Endothelial cell of umbilical vein (primary cell): Measurements from ENCODE around the gene MGAT4A. TPM values are rescaled to one million over a fixed set of nuclear protein-coding genes. Genes with fewer than 3 reads are reported as not detected.
A peak's percentile ranks its signal among the peaks of the same experiment; 100 is the strongest.

Source experiments
- BruUV-seq: library from RNA; stranded (reverse); fragments of 400-500 nt; replicated peaks from 2 replicates; lab custom pipeline; 2021; lab: Mats Ljungman, UMichigan
- CTCF ChIA-PET: fragments of 300-600, 350-600 bp; sonication (Branson Sonifier 250); formaldehyde crosslinking; loops from one replicate; lab custom pipeline; 2021; ENCODE audit warnings: antibody characterized with exemption, inconsistent platforms; lab: Charles Lee
- POLR2A ChIA-PET: fragments of 300-600, 350-600 bp; sonication (Branson Sonifier 250); formaldehyde crosslinking; loops from one replicate; lab custom pipeline; 2021; ENCODE audit warnings: antibody characterized with exemption, inconsistent platforms; lab: Charles Lee
- DNase-seq: peaks from one replicate; pipeline ENCODE4 v3.0.0-alpha.2; 2011; ENCODE audit warnings: low read depth, low spot score
- FAIRE-seq: peaks from 2 replicates; lab custom pipeline; 2011; peaks lifted over from hg19 to GRCh38; lab: Jason Lieb, UNC
- H2AFZ ChIP-seq: 2 replicates; pipeline ENCODE4 v1.6.0; 2012; ENCODE audit warnings: low read depth, low read length, control low read depth, inconsistent platforms
- H3K27ac ChIP-seq: 2 replicates; pipeline ENCODE4 v1.5.1; 2011; ENCODE audit warnings: low read depth, mild to moderate bottlenecking, control low read depth, low read length, moderate library complexity; ENCODE audit not compliant: insufficient read depth
- H3K27me3 ChIP-seq, 2 experiments: 2 replicates each; pipeline versions ENCODE4 v1.6.0 to v1.6.1; 2011; ENCODE audit warnings: low read length in 2 of 2, mixed read lengths in 1 of 2; ENCODE audit not compliant: control insufficient read depth in 2 of 2, insufficient read depth in 2 of 2
- H3K36me3 ChIP-seq, 2 experiments: 2 replicates in 1 of 2; 3 replicates in 1 of 2; pipeline ENCODE4 v1.5.1; 2011; ENCODE audit warnings: low read length in 2 of 2, mild to moderate bottlenecking in 1 of 2, moderate library complexity in 1 of 2; ENCODE audit not compliant: control insufficient read depth in 2 of 2, insufficient read depth in 2 of 2; ENCODE audit errors: extremely low read depth in 1 of 2
- H3K4me1 ChIP-seq: 3 replicates; pipeline ENCODE4 v1.5.1; 2011; ENCODE audit warnings: mild to moderate bottlenecking, low read length; ENCODE audit not compliant: control insufficient read depth, insufficient read depth; ENCODE audit errors: extremely low read depth
- H3K4me2 ChIP-seq: 2 replicates; pipeline ENCODE4 v1.6.1; 2011; ENCODE audit warnings: low read length, control low read depth, mixed read lengths; ENCODE audit not compliant: insufficient read depth
- H3K4me3 ChIP-seq, 3 experiments: fragments of 200-600 bp in 1 of 3; sonication (generic), shearing (Covaris generic) in 1 of 3; replicated peaks in 1 of 3; 2 replicates each; pipeline ENCODE4 v1.5.1; 2011 to 2016; ENCODE audit warnings: control low read depth in 3 of 3, low read length in 3 of 3, mild to moderate bottlenecking in 2 of 3, inconsistent platforms in 1 of 3, low read depth in 1 of 3, moderate library complexity in 1 of 3; ENCODE audit not compliant: insufficient read depth in 1 of 3
- H3K79me2 ChIP-seq: 2 replicates; pipeline ENCODE4 v1.6.0; 2012; ENCODE audit warnings: low read length, inconsistent platforms; ENCODE audit not compliant: control insufficient read depth, insufficient read depth
- H3K9ac ChIP-seq: replicated peaks from 2 replicates; pipeline ENCODE3; 2011; ENCODE audit warnings: low read length, control low read depth; ENCODE audit not compliant: insufficient read depth; ENCODE audit errors: extremely low read depth
- H3K9me1 ChIP-seq: replicated peaks from 3 replicates; pipeline ENCODE4 v1.6.0; 2011; ENCODE audit warnings: mild to moderate bottlenecking, low read length; ENCODE audit not compliant: control insufficient read depth, insufficient read depth; ENCODE audit errors: extremely low read depth
- H3K9me3 ChIP-seq: replicated peaks from 2 replicates; pipeline ENCODE4 v1.5.1; 2012; ENCODE audit warnings: low read length, inconsistent platforms; ENCODE audit not compliant: control insufficient read depth, insufficient read depth
- H4K20me1 ChIP-seq: replicated peaks from 2 replicates; pipeline ENCODE3; 2011; ENCODE audit warnings: mild to moderate bottlenecking, low read length; ENCODE audit not compliant: control insufficient read depth, insufficient read depth; ENCODE audit errors: extremely low read depth
- EZH2 ChIP-seq: IDR thresholded peaks from 2 replicates; pipeline ENCODE4 v1.6.1; 2012; ENCODE audit warnings: borderline replicate concordance, low read depth, mild to moderate bottlenecking, moderate library complexity, low read length, inconsistent platforms; ENCODE audit not compliant: severe bottlenecking
- FOS ChIP-seq: IDR thresholded peaks from 2 replicates; pipeline ENCODE4 v1.6.1; 2011; ENCODE audit warnings: mild to moderate bottlenecking, low read length, moderate library complexity, borderline replicate concordance; ENCODE audit not compliant: insufficient read depth
- GATA2 ChIP-seq: IDR thresholded peaks from 2 replicates; pipeline ENCODE4 v1.7.0; 2011; ENCODE audit warnings: low read depth, mild to moderate bottlenecking, moderate library complexity, mixed read lengths, low read length; ENCODE audit not compliant: insufficient read length, insufficient read depth
- JUN ChIP-seq: IDR thresholded peaks from 2 replicates; pipeline ENCODE4 v1.6.1; 2011; ENCODE audit warnings: borderline replicate concordance, low read depth; ENCODE audit not compliant: insufficient read length, insufficient read depth
- MAX ChIP-seq: IDR thresholded peaks from 2 replicates; pipeline ENCODE4 v1.6.1; 2011; ENCODE audit not compliant: insufficient read depth, insufficient read length
- MYC ChIP-seq: IDR thresholded peaks from one replicate; pipeline ENCODE4 v1.6.1; 2011; ENCODE audit warnings: mild to moderate bottlenecking, low read depth, low read length
- POLR2A ChIP-seq: IDR thresholded peaks from 2 replicates; pipeline ENCODE4 v1.6.1; 2012; ENCODE audit warnings: low read depth, mild to moderate bottlenecking, control low read depth, low read length
- POLR2AphosphoS5 ChIP-seq: IDR thresholded peaks from 2 replicates; pipeline ENCODE4 v1.6.1; 2012; ENCODE audit warnings: low read depth, mild to moderate bottlenecking, control low read depth, low read length, moderate library complexity; ENCODE audit not compliant: insufficient read depth
- dilution Hi-C: fragments of 300-500 bp; cut with MboI; formaldehyde crosslinking; loops from one replicate; pipeline ENCODE4 v1.15.0; 2019; ENCODE audit warnings: low sequenced_read_pairs; ENCODE audit not compliant: extremely low pct_ligation_motif_present
- intact Hi-C: fragments of 100-400 bp; cut with micrococcal nuclease; formaldehyde crosslinking; loops from one replicate; pipeline ENCODE4 v1.10.0; 2022
- polyA plus RNA-seq, 4 experiments: library from polyadenylated mRNA; depleted of rRNA in 3 of 4; stranded (reverse) in 3 of 4; unstranded in 1 of 4; fragments of >200 nt; gene quantifications; 2 replicates each; pipeline versions ENCODE4 v1.2.1 to v1.2.3, GENCODE V29; 2011 to 2012; ENCODE audit warnings: missing spikeins in 1 of 4
- total RNA-seq: library from RNA; stranded (reverse); gene quantifications from 2 replicates; pipeline ENCODE4 v1.2.3, GENCODE V29; 2021
- TF ChIP-seq, protein P1 (sequence below), 2 donors: IDR thresholded peaks; 1 replicate in 1 of 2; 2 replicates in 1 of 2; pipeline ENCODE4 v1.5.1; 2011; ENCODE audit warnings: low read length in 2 of 2, mild to moderate bottlenecking in 2 of 2, moderate library complexity in 2 of 2, control low read depth in 1 of 2, inconsistent platforms in 1 of 2, low read depth in 1 of 2; ENCODE audit not compliant: insufficient read depth in 1 of 2; ENCODE audit errors: extremely low read depth in 1 of 2

The MGAT4A gene
- total and polyA plus RNA-seq, 2 donors (not counting 3 experiments of a cell fraction or from before 2014, with no cell fraction given) = 9.2 to 42.2 TPM

- intact Hi-C loops (loop anchor here (1.0 to 10.0 kb wide), 9 partner anchors 10 to 577 kb away; partner anchors contain the start of genes EIF5B and TXNDC9), dilution Hi-C loops (no loop called here)
- ChIA-PET CTCF (interaction anchor here (0.7 to 3.2 kb wide), 16 partner anchors 9 to 159 kb away, joined by 3 to 17 read pairs (median 4); partner anchors contain the start of gene MGAT4A), POLR2A (no interaction called here)
- H3K36me3 ChIP-seq = no peaks in the 10 kb centered on the region
- H3K27ac ChIP-seq = peak overlapping the region; percentile 66
- DNase-seq (peak; percentile 98), FAIRE-seq (peak; percentile 93)
- peaks cover 20% of the 10 kb centered on the region for H3K4me1 ChIP-seq
- H3K27me3 ChIP-seq = no peaks in the 10 kb centered on the region
- peak overlapping the region; percentile 7 for H2AFZ ChIP-seq
- BruUV-seq = no TSS peak
- H4K20me1 ChIP-seq = no peaks in the 10 kb centered on the region
- no peak overlapping the region for H3K4me3 ChIP-seq
- no peaks in the 10 kb centered on the region for H3K9me1 ChIP-seq
- no peaks in the 10 kb centered on the region for H3K79me2 ChIP-seq
- H3K9ac ChIP-seq = peak overlapping the region; percentile 35
- peak overlapping the region; percentile 40 for H3K4me2 ChIP-seq
- TF ChIP-seq GATA2 (peak; percentile 60), EZH2 (no peak), MYC (no peak), MAX (no peak), FOS (peak; percentile 95), JUN (peak; percentile 90), POLR2AphosphoS5 (peak; percentile 96), POLR2A (peak; percentile 62)
- TF ChIP-seq, protein P1, sequence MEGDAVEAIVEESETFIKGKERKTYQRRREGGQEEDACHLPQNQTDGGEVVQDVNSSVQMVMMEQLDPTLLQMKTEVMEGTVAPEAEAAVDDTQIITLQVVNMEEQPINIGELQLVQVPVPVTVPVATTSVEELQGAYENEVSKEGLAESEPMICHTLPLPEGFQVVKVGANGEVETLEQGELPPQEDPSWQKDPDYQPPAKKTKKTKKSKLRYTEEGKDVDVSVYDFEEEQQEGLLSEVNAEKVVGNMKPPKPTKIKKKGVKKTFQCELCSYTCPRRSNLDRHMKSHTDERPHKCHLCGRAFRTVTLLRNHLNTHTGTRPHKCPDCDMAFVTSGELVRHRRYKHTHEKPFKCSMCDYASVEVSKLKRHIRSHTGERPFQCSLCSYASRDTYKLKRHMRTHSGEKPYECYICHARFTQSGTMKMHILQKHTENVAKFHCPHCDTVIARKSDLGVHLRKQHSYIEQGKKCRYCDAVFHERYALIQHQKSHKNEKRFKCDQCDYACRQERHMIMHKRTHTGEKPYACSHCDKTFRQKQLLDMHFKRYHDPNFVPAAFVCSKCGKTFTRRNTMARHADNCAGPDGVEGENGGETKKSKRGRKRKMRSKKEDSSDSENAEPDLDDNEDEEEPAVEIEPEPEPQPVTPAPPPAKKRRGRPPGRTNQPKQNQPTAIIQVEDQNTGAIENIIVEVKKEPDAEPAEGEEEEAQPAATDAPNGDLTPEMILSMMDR (IDR thresholded peaks at IDR 0.05; ENCODE audit: extremely low read depth in 1 of 2, insufficient read depth in 1 of 2, low read depth in 1 of 2, low read length in 2 of 2) = peak in 1 of 2 donors; percentile 3
- no peaks in the 10 kb centered on the region for H3K9me3 ChIP-seq
Observed at GRCh38 chr2:98757904-98758421, 27.0 kb upstream of the MGAT4A start.
